ENCODE data around the gene JAK2. TPM values are rescaled to one million over a fixed set of nuclear protein-coding genes. Genes with fewer than 3 reads are reported as not detected.

JAK2 gene
- total and polyA plus RNA-seq, 2 of the 4 experiments (the other 2 are of a cell fraction), result 2.3 to 6.1 TPM

- no peak overlapping the region for H3K27ac ChIP-seq (ENCODE audit: insufficient read depth, low read length)
- TF ChIP-seq MXI1 (IDR thresholded peaks at IDR 0.05; ENCODE audit: borderline replicate concordance, low read depth, low read length), result no peak
- no peak for TF ChIP-seq ELK1 (IDR thresholded peaks at IDR 0.05; ENCODE audit: borderline replicate concordance, low read depth, low read length)
- no peak for TF ChIP-seq CHD1 (IDR thresholded peaks at IDR 0.05; ENCODE audit: low read depth, low read length)
- TF ChIP-seq CEBPB (IDR thresholded peaks at IDR 0.05; ENCODE audit: low read depth, low read length), result no peak
- TF ChIP-seq RFX5 (IDR thresholded peaks at IDR 0.05; ENCODE audit: low read depth, low read length), result no peak
- TF ChIP-seq USF2 (IDR thresholded peaks at IDR 0.05; ENCODE audit: low read depth, low read length), result no peak
- TF ChIP-seq POLR2A (IDR thresholded peaks at IDR 0.05; ENCODE audit: low read depth, low read length), result no peak
- TF ChIP-seq MAZ (IDR thresholded peaks at IDR 0.05; ENCODE audit: borderline replicate concordance, low read depth, low read length), result no peak; the same call in 1 of the 2 replicates
- TF ChIP-seq CTCF (conservative IDR thresholded peaks at IDR 0.05; ENCODE audit: low read depth, low read length), result peak; percentile 69
- no peak for TF ChIP-seq MAFK (IDR thresholded peaks at IDR 0.05; ENCODE audit: low read depth, low read length)
- no peak for TF ChIP-seq FOS (IDR thresholded peaks at IDR 0.05; ENCODE audit: low read depth, low read length)
- no peak for TF ChIP-seq NFE2L2 (IDR thresholded peaks at IDR 0.05; ENCODE audit: low read depth, low read length)
- TF ChIP-seq RAD21 (IDR thresholded peaks at IDR 0.05; ENCODE audit: low read length), result peak; percentile 73
- no peak for TF ChIP-seq BHLHE40 (IDR thresholded peaks at IDR 0.05; ENCODE audit: low read depth, low read length)
- peak; percentile 66 for TF ChIP-seq SMC3 (IDR thresholded peaks at IDR 0.05; ENCODE audit: low read depth, low read length)
These were observed 2.9 kb downstream of the JAK2 start for GRCh38 chr9:4987961-4988421.

More at GRCh38 chr9:4987961-4988421, 2.9 kb downstream of the JAK2 start:
- peak overlapping the region; percentile 60; the same call in 1 of the 2 replicates for H3K4me2 ChIP-seq (ENCODE audit: low read depth, low read length)
- no peaks in the 10 kb centered on the region for H4K20me1 ChIP-seq (ENCODE audit: insufficient read depth, low read length)
- ChIA-PET CTCF (interaction anchor here (0.6 to 1.5 kb wide), 6 partner anchors 20 to 612 kb away, joined by 3 to 10 read pairs (median 4); no protein-coding TSS in a partner anchor), POLR2A (ENCODE audit: unreplicated experiment) (interaction anchor here (0.6 kb wide), 1 partner anchor 86 kb away, joined by 5 read pairs; no protein-coding TSS in a partner anchor)
- no peak overlapping the region for H3K18ac ChIP-seq (ENCODE audit: low read depth, low read length)
- WGBS, 2 experiments (ENCODE audit: extremely low coverage in 2 of 2, insufficient read length in 1 of 2), result no CpG with 5 or more reads among the region's 2 CpGs
- no peak overlapping the region for H2BK15ac ChIP-seq (ENCODE audit: low read depth, low read length)
- no peak overlapping the region for H2AK9ac ChIP-seq (replicated peaks; ENCODE audit: low read depth, low read length, poor library complexity)
- intact Hi-C loops (cut with micrococcal nuclease), result loop anchor here (1.0 to 10.0 kb wide), 7 partner anchors 153 to 613 kb away; partner anchors contain the start of gene PLGRKT
- H3K4me1 ChIP-seq (ENCODE audit: control insufficient read depth, insufficient read depth, low read length), result 0 out of 2 replicates have a peak, but pooled peaks cover 4% of the 10 kb centered on the region
- H3K79me1 ChIP-seq (ENCODE audit: low read depth in 1 of 2, low read length in 2 of 2), result peaks cover 24 to 45% of the 10 kb centered on the region in 2 experiments
- peak overlapping the region; percentile 45 for H3K4ac ChIP-seq (ENCODE audit: low read depth, low read length)
- ATAC-seq (ENCODE audit: low read depth) (no peak), DNase-seq (peak; percentile 66)
- H3K14ac ChIP-seq (replicated peaks; ENCODE audit: low read depth, low read length), result no peak overlapping the region
- H2BK20ac ChIP-seq (ENCODE audit: low read depth, low read length), result peak overlapping the region; percentile 71; the same call in 1 of the 2 replicates
- no peak overlapping the region for H3K4me3 ChIP-seq (ENCODE audit: insufficient read depth, low read depth, low read length)
- no peak overlapping the region for H3K56ac ChIP-seq (ENCODE audit: extremely low read depth, insufficient read depth, low read length)
- H3K36me3 ChIP-seq (ENCODE audit: control insufficient read depth, insufficient read depth, low read length), result peaks cover 10% of the 10 kb centered on the region
- in situ Hi-C loops (cut with MboI; ENCODE audit: low sequenced_read_pairs), result loop anchor here (5.0 to 10.0 kb wide), 3 partner anchors 63 to 597 kb away; no protein-coding TSS in a partner anchor
- peak overlapping the region in 1 of 2 experiments; percentile 3; a peak in 1 of 4 replicates for H4K8ac ChIP-seq (ENCODE audit: low read depth in 2 of 2, low read length in 2 of 2)
- H2BK120ac ChIP-seq (ENCODE audit: low read depth, low read length), result peak overlapping the region; percentile 8; the same call in 1 of the 2 replicates
- no TSS peak for BruUV-seq (replicated peaks)
- dilution Hi-C loops (cut with HindIII; ENCODE audit: low sequenced_read_pairs, unreplicated experiment), result no loop called here
- no peaks in the 10 kb centered on the region for H3K27me3 ChIP-seq (ENCODE audit: control insufficient read depth, insufficient read depth, low read length)
- no peak overlapping the region for H3K9ac ChIP-seq (ENCODE audit: low read depth, low read length)
- peak overlapping the region; percentile 21 for H2BK5ac ChIP-seq (ENCODE audit: low read depth, low read length, poor library complexity, severe bottlenecking)
- H3K23ac ChIP-seq (ENCODE audit: low read depth, low read length), result 0 out of 2 replicates have a peak overlapping the region, but pooled peaks have one; percentile 58
- H4K91ac ChIP-seq (ENCODE audit: insufficient read depth, low read depth, low read length), result no peak overlapping the region
- peak overlapping the region; percentile 38 for H2AFZ ChIP-seq (replicated peaks; ENCODE audit: low read length, poor library complexity)
- peaks cover 6% of the 10 kb centered on the region for H3K9me3 ChIP-seq (ENCODE audit: control insufficient read depth, insufficient read depth, low read length)
- no peak overlapping the region; the same call in 1 of the 2 replicates for H2AK5ac ChIP-seq (ENCODE audit: low read depth, low read length)
- 0 out of 2 replicates have a peak, but pooled peaks cover 2% of the 10 kb centered on the region for H3K9me1 ChIP-seq (ENCODE audit: insufficient read depth, low read length)
- no peak overlapping the region for H4K5ac ChIP-seq (ENCODE audit: low read depth, low read length)
